WTC11 (cell line): ENCODE results near the gene SMIM20.

Source experiments
- ETV6 ChIP-seq: sonication (generic); formaldehyde crosslinking; IDR thresholded peaks from 2 replicates; pipeline ENCODE4 v1.8.1; 2022; ENCODE audit warnings: mild to moderate bottlenecking, missing genetic modification reagents
- RELA ChIP-seq: sonication (generic); formaldehyde crosslinking; IDR thresholded peaks from 2 replicates; pipeline ENCODE4 v1.8.1; 2022; ENCODE audit warnings: missing genetic modification reagents, mild to moderate bottlenecking, borderline replicate concordance
- TF ChIP-seq, protein P1 (sequence below): fragments of 200-600 bp; IDR thresholded peaks from 2 replicates; pipeline ENCODE4 v1.8.0; 2022; ENCODE audit warnings: antibody characterized with exemption

DNA sequence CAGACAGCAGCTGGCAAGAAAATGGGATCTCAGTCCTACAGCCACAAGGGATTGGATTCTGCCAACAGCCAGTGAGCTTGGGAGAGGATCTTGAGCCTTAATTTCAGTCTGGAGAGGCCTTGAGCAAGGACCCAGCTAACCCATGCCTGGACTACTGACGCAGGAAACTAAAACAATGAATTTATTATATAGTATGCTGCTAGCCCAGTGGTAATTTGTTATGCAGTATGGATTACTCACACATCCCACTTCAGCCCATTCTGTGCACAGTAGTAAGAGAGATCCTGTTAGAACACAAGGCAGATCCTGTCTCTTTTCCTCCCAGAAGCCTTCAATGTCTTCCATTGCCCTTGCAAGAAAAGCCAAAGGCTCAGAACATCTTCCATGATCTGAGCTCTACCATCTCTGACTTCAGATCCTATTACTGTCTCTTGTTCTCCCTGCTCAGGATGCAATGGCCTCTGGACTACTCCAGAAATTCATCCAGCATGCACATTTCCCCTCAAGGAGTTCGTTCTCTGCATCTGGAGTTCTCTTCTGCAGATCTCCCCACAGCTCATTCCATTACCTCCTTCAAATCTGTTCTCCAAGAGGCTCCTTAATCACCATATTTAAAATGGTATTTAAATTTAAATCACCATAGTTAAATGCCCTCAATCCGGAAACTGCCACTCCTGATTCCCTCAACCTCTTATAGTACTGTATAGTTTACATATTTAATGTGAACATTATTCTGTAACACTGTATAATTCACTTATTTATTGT lies 27.6 kb downstream of the SMIM20 start:
- TF ChIP-seq, protein P1, sequence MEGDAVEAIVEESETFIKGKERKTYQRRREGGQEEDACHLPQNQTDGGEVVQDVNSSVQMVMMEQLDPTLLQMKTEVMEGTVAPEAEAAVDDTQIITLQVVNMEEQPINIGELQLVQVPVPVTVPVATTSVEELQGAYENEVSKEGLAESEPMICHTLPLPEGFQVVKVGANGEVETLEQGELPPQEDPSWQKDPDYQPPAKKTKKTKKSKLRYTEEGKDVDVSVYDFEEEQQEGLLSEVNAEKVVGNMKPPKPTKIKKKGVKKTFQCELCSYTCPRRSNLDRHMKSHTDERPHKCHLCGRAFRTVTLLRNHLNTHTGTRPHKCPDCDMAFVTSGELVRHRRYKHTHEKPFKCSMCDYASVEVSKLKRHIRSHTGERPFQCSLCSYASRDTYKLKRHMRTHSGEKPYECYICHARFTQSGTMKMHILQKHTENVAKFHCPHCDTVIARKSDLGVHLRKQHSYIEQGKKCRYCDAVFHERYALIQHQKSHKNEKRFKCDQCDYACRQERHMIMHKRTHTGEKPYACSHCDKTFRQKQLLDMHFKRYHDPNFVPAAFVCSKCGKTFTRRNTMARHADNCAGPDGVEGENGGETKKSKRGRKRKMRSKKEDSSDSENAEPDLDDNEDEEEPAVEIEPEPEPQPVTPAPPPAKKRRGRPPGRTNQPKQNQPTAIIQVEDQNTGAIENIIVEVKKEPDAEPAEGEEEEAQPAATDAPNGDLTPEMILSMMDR, result no peak
- TF ChIP-seq RELA (CRISPR knock-in tag), result no peak
- TF ChIP-seq ETV6 (CRISPR knock-in tag), result no peak
